CD14-positive monocyte (primary cell): Measurements from ENCODE around the gene FTSJ3. TPM values are rescaled to one million over a fixed set of nuclear protein-coding genes. Genes with fewer than 3 reads are reported as not detected.
A peak's percentile ranks its signal among the peaks of the same experiment; 100 is the strongest.

ENCODE experiments used
- DNase-seq, 3 donors: peaks; one replicate each; pipeline ENCODE4 v3.0.0-alpha.2; 2011 to 2022
- H2AFZ ChIP-seq: 2 replicates; pipeline ENCODE4 v1.6.0; 2012; ENCODE audit warnings: mild to moderate bottlenecking, low read depth, low read length, inconsistent platforms; ENCODE audit not compliant: insufficient read depth, poor library complexity, severe bottlenecking
- H3K27ac ChIP-seq, 2 donors: 1 replicate in 1 of 2; 2 replicates in 1 of 2; pipeline ENCODE4 v1.5.1; 2012 to 2013; ENCODE audit warnings: low read length in 2 of 2, control low read depth in 1 of 2, inconsistent platforms in 1 of 2, low read depth in 1 of 2, mild to moderate bottlenecking in 1 of 2
- H3K27me3 ChIP-seq, 2 donors: one replicate each; pipeline versions ENCODE4 v1.6.0 to v1.6.1; 2011 to 2013; ENCODE audit warnings: low read length in 2 of 2; ENCODE audit not compliant: control insufficient read depth in 2 of 2, insufficient read depth in 2 of 2
- H3K36me3 ChIP-seq, 2 donors: replicated peaks in 1 of 2; 1 replicate in 1 of 2; 2 replicates in 1 of 2; pipeline versions ENCODE4 v1.5.1 to v1.6.1; 2012 to 2013; ENCODE audit warnings: low read length in 2 of 2, control low read depth in 1 of 2, inconsistent platforms in 1 of 2, mild to moderate bottlenecking in 1 of 2; ENCODE audit not compliant: insufficient read depth in 2 of 2, control insufficient read depth in 1 of 2
- H3K4me1 ChIP-seq, 2 donors: 1 replicate in 1 of 2; 2 replicates in 1 of 2; pipeline versions ENCODE4 v1.5.1 to v1.6.1; 2012 to 2013; ENCODE audit warnings: low read length in 2 of 2, control low read depth in 1 of 2, inconsistent platforms in 1 of 2, mild to moderate bottlenecking in 1 of 2, moderate library complexity in 1 of 2; ENCODE audit not compliant: insufficient read depth in 2 of 2, control insufficient read depth in 1 of 2
- H3K4me2 ChIP-seq: replicated peaks from 2 replicates; pipeline ENCODE3; 2012; ENCODE audit warnings: low read length, moderate library complexity, mild to moderate bottlenecking; ENCODE audit not compliant: poor library complexity, severe bottlenecking; ENCODE audit errors: extremely low read depth
- H3K4me3 ChIP-seq, 3 experiments: fragments of 200-600 bp in 1 of 3; sonication (generic) in 1 of 3; replicated peaks in 1 of 3; 1 replicate in 2 of 3; 2 replicates in 1 of 3; pipeline ENCODE4 v1.5.1; 2011 to 2013; ENCODE audit warnings: low read length in 3 of 3, mild to moderate bottlenecking in 3 of 3, control low read depth in 2 of 3, low read depth in 2 of 3, inconsistent platforms in 1 of 3, moderate library complexity in 1 of 3
- H3K79me2 ChIP-seq: 2 replicates; pipeline ENCODE4 v1.6.0; 2012; ENCODE audit warnings: mild to moderate bottlenecking, control low read depth, inconsistent platforms, low read length, moderate library complexity; ENCODE audit not compliant: insufficient read depth
- H3K9ac ChIP-seq: 2 replicates; pipeline ENCODE4 v1.6.0; 2017; ENCODE audit warnings: low read length, mild to moderate bottlenecking; ENCODE audit not compliant: insufficient read depth, poor library complexity, severe bottlenecking
- H3K9me3 ChIP-seq, 2 donors: replicated peaks in 1 of 2; 1 replicate in 1 of 2; 2 replicates in 1 of 2; pipeline versions ENCODE4 v1.5.1 to v1.6.1; 2012 to 2013; ENCODE audit warnings: low read length in 2 of 2, control low read depth in 1 of 2; ENCODE audit not compliant: control insufficient read depth in 1 of 2, insufficient read depth in 1 of 2
- H4K20me1 ChIP-seq: 2 replicates; pipeline ENCODE4 v1.6.0; 2012; ENCODE audit warnings: mild to moderate bottlenecking, low read length, control low read depth, moderate library complexity; ENCODE audit not compliant: insufficient read depth
- H3K27ac Mint-ChIP-seq, 7 donors: one replicate each; pipeline ENCODE4 v1.8.0; 2020; ENCODE audit warnings: mild to moderate bottlenecking in 7 of 7, mixed read lengths in 7 of 7, moderate library complexity in 6 of 7, inconsistent platforms in 2 of 7
- H3K27me3 Mint-ChIP-seq, 3 donors: one replicate each; pipeline ENCODE4 v1.8.0; 2021 to 2022; ENCODE audit warnings: low read depth in 3 of 3, mild to moderate bottlenecking in 3 of 3, mixed read lengths in 3 of 3, moderate library complexity in 3 of 3, inconsistent platforms in 1 of 3
- H3K36me3 Mint-ChIP-seq, 2 donors: one replicate each; pipeline ENCODE4 v1.8.0; 2020; ENCODE audit warnings: mixed read lengths in 2 of 2, inconsistent platforms in 1 of 2, mild to moderate bottlenecking in 1 of 2
- H3K4me1 Mint-ChIP-seq: one replicate; pipeline ENCODE4 v1.8.0; 2020; ENCODE audit warnings: mild to moderate bottlenecking, mixed read lengths
- H3K4me3 Mint-ChIP-seq, 2 donors: one replicate each; pipeline ENCODE4 v1.8.0; 2020; ENCODE audit warnings: mild to moderate bottlenecking in 2 of 2, mixed read lengths in 2 of 2, moderate library complexity in 1 of 2
- H3K9me3 Mint-ChIP-seq, 7 donors: one replicate each; pipeline ENCODE4 v1.8.0; 2020 to 2022; ENCODE audit warnings: mixed read lengths in 7 of 7, mild to moderate bottlenecking in 6 of 7, moderate library complexity in 6 of 7, inconsistent platforms in 2 of 7
- CTCF ChIP-seq: fragments of 200-600 bp; IDR thresholded peaks from one replicate; pipeline ENCODE4 v1.8.0; 2022; ENCODE audit warnings: antibody characterized with exemption, mild to moderate bottlenecking
- WGBS: methylation state at CpG from one replicate; pipeline ENCODE4 v1.1.5; 2013; ENCODE audit warnings: missing lambda C conversion rate; ENCODE audit not compliant: insufficient coverage; 5-methylcytosine and 5-hydroxymethylcytosine counted together
- intact Hi-C, 2 donors: fragments of 100-400 bp; cut with micrococcal nuclease; formaldehyde crosslinking; loops; one replicate each; pipeline versions ENCODE4 v1.15.0 to v1.15.1; 2023
- polyA plus RNA-seq, 3 donors: library from polyadenylated mRNA; depleted of rRNA in 1 of 3; unstranded in 2 of 3; stranded (reverse) in 1 of 3; fragments of 300-500 nt in 2 of 3; fragments of >200 nt in 1 of 3; fragmentation: Illumina TruSeq in 2 of 3; gene quantifications; 1 replicate in 2 of 3; 2 replicates in 1 of 3; pipeline ENCODE4 v1.2.3, GENCODE V29; 2012 to 2021

FTSJ3 gene
- polyA plus RNA-seq, 3 donors = 9.2 to 23.7 (median 15.0) TPM

- intact Hi-C loops = no loop called here
- WGBS = no CpG with 5 or more reads among the region's 1 CpG
- Histone ChIP-seq H3K27ac (peak overlapping the region in 1 of 2 donors; percentile 1), H3K4me2 (no peak overlapping the region), H3K4me1 (no peaks in the 10 kb centered on the region), H2AFZ (no peak overlapping the region), H3K27me3 (no peaks in the 10 kb centered on the region), H3K36me3 (peaks cover 56 to 91% of the 10 kb centered on the region in 2 donors), H3K79me2 (peaks cover 91% of the 10 kb centered on the region), H3K9me3 (no peaks in the 10 kb centered on the region), H4K20me1 (peaks cover 99% of the 10 kb centered on the region), H3K4me3 (no peak overlapping the region), H3K9ac (no peak overlapping the region)
- DNase-seq = no peak
- TF ChIP-seq CTCF = no peak
- Mint-ChIP-seq H3K4me1 (peaks cover 4% of the 10 kb centered on the region), H3K27ac (peak overlapping the region in 1 of 7 donors; percentile 12), H3K27me3 (no peaks in the 10 kb centered on the region), H3K36me3 (peaks cover 37 to 65% of the 10 kb centered on the region in 2 donors), H3K4me3 (no peak overlapping the region), H3K9me3 (no peaks in the 10 kb centered on the region)
These were observed 41.9 kb downstream of the FTSJ3 start for GRCh38 chr17:63785556-63785955.

- Histone ChIP-seq H3K36me3 (peaks cover 48 to 88% of the 10 kb centered on the region in 2 donors), H2AFZ (no peak overlapping the region), H3K4me1 (no peaks in the 10 kb centered on the region), H4K20me1 (peaks cover 99% of the 10 kb centered on the region), H3K9me3 (no peaks in the 10 kb centered on the region), H3K27ac (no peak overlapping the region), H3K9ac (no peak overlapping the region), H3K79me2 (peaks cover 93% of the 10 kb centered on the region), H3K4me2 (no peak overlapping the region), H3K4me3 (no peak overlapping the region), H3K27me3 (no peaks in the 10 kb centered on the region)
- Mint-ChIP-seq H3K4me3 (no peak overlapping the region), H3K36me3 (peaks cover 38 to 69% of the 10 kb centered on the region in 2 donors), H3K4me1 (peaks cover 13% of the 10 kb centered on the region), H3K27ac (no peak overlapping the region), H3K27me3 (no peaks in the 10 kb centered on the region), H3K9me3 (no peaks in the 10 kb centered on the region)
- no peak for DNase-seq
- intact Hi-C loops = no loop called here
- no peak for TF ChIP-seq CTCF
- no CpG with 5 or more reads among the region's 6 CpGs for WGBS
These were observed 43.9 kb downstream of the FTSJ3 start for GRCh38 chr17:63783522-63783921.
